PC-3 (cell line): Measurements from ENCODE around the gene TESK2. TPM values are rescaled to one million over a fixed set of nuclear protein-coding genes. Genes with fewer than 3 reads are reported as not detected.
A peak's percentile ranks its signal among the peaks of the same experiment; 100 is the strongest.

ENCODE experiments used
- ATAC-seq: fragments of 200-7000 bp; cut with Tn5 transposase; 2 replicates; pipeline ENCODE4 v1.9.1; 2020; ENCODE audit warnings: mild to moderate bottlenecking, moderate library complexity
- BruUV-seq: library from RNA; stranded (reverse); fragments of 400-500 nt; replicated peaks from 2 replicates; lab custom pipeline; 2021; lab: Mats Ljungman, UMichigan
- CTCF ChIA-PET: fragments of 300-600 bp; sonication (Branson Sonifier 250); formaldehyde crosslinking; loops from one replicate; lab custom pipeline; 2022; ENCODE audit warnings: antibody characterized with exemption; lab: Charles Lee
- POLR2A ChIA-PET: fragments of 300-600 bp; sonication (Branson Sonifier 250); formaldehyde crosslinking; loops from one replicate; lab custom pipeline; 2022; ENCODE audit warnings: antibody characterized with exemption; ENCODE audit not compliant: unreplicated experiment; lab: Charles Lee
- DNase-seq: peaks from one replicate; pipeline ENCODE4 v3.0.0-alpha.2; 2015
- H2AFZ ChIP-seq: fragments of 300-600 bp; sonication (generic); 2 replicates; pipeline ENCODE4 v1.6.0; 2016; ENCODE audit warnings: antibody characterized with exemption, low read length
- H3F3A ChIP-seq: fragments of 300-600 bp; sonication (generic); one replicate; pipeline ENCODE4 v1.6.0; 2017; ENCODE audit warnings: antibody characterized with exemption, low read length, control low read depth, mild to moderate bottlenecking; ENCODE audit not compliant: unreplicated experiment
- H3K27ac ChIP-seq: fragments of 300-600 bp; sonication (generic); 2 replicates; pipeline ENCODE4 v1.5.1; 2016; ENCODE audit warnings: mild to moderate bottlenecking, low read length
- H3K27me3 ChIP-seq: fragments of 300-600 bp; sonication (generic); 2 replicates; pipeline ENCODE4 v1.6.1; 2016; ENCODE audit warnings: low read length, mixed read lengths
- H3K36me3 ChIP-seq: fragments of 300-600 bp; sonication (generic); 2 replicates; pipeline ENCODE4 v1.6.1; 2016; ENCODE audit warnings: low read depth, mixed run types, low read length, mixed read lengths
- H3K4me1 ChIP-seq: fragments of 300-600 bp; sonication (generic); 2 replicates; pipeline ENCODE4 v1.5.1; 2016; ENCODE audit warnings: low read length; ENCODE audit not compliant: insufficient read depth
- H3K4me2 ChIP-seq: fragments of 300-600 bp; sonication (generic); 2 replicates; pipeline ENCODE4 v1.6.0; 2016; ENCODE audit warnings: low read length
- H3K4me3 ChIP-seq: fragments of 300-600 bp; sonication (generic); 2 replicates; pipeline ENCODE4 v1.5.1; 2016; ENCODE audit warnings: mild to moderate bottlenecking, low read length, mixed read lengths
- H3K79me2 ChIP-seq: fragments of 300-600 bp; sonication (generic); 2 replicates; pipeline ENCODE4 v1.6.1; 2017; ENCODE audit warnings: low read length, mixed read lengths
- H3K9ac ChIP-seq: fragments of 300-600 bp; sonication (generic); 2 replicates; pipeline ENCODE4 v1.6.0; 2016; ENCODE audit warnings: mild to moderate bottlenecking, low read length
- H3K9me2 ChIP-seq: fragments of 300-600 bp; sonication (generic); replicated peaks from 2 replicates; pipeline ENCODE4 v1.6.1; 2016; ENCODE audit warnings: mixed run types, low read length, mixed read lengths
- H3K9me3 ChIP-seq: fragments of 300-600 bp; sonication (generic); 2 replicates; pipeline ENCODE4 v1.6.1; 2016; ENCODE audit warnings: low read length, mixed read lengths
- H4K20me1 ChIP-seq: fragments of 300-600 bp; sonication (generic); 2 replicates; pipeline ENCODE4 v1.6.1; 2016; ENCODE audit warnings: low read length, mixed read lengths
- EZH2 ChIP-seq: fragments of 300-600 bp; sonication (generic); IDR thresholded peaks from one replicate; pipeline ENCODE4 v1.6.1; 2017; ENCODE audit warnings: antibody characterized with exemption, mild to moderate bottlenecking, low read length; ENCODE audit not compliant: unreplicated experiment
- EZH2phosphoT487 ChIP-seq: fragments of 300-600 bp; sonication (generic); IDR thresholded peaks from 2 replicates; pipeline ENCODE4 v1.6.1; 2018; ENCODE audit warnings: mild to moderate bottlenecking, antibody characterized with exemption, low read length, borderline replicate concordance
- intact Hi-C: fragments of 100-400 bp; cut with micrococcal nuclease; formaldehyde crosslinking; loops from 2 replicates; pipeline ENCODE4 v1.9.0; 2023
- total RNA-seq: library from RNA; depleted of rRNA; stranded (reverse); fragments of >200 nt; gene quantifications from 2 replicates; pipeline ENCODE4 v1.2.3, GENCODE V29; 2014
- TF ChIP-seq, protein P1 (sequence below): fragments of 300-600 bp; sonication (generic); conservative IDR thresholded peaks from 2 replicates; pipeline ENCODE4 v1.5.1; 2017; ENCODE audit warnings: antibody characterized with exemption, low read depth, mild to moderate bottlenecking, low read length

The TESK2 gene
- total RNA-seq, 1 experiment from 2014 or later, result 6.0 TPM

DNA sequence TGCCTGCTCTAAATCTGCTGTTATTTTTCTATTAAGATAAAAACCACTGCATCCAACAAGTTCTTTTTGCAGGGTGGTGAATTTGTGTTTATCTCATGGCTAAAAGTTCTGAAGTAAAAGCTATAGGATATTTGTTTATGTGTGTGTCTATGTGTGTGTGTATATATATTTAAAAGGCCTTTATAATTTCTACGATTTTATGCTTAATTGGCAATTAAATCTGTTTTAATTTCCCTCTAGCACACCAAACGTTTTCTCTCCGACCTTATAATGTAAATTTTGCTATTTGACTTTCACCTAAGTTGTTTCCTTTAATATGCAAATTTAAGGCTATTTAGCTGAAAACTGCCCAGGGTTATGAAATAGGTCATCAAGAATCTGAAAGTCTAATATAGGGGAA is 184.1 kb downstream of the TESK2 start:
- no peak for TF ChIP-seq EZH2phosphoT487
- TF ChIP-seq EZH2, result no peak
- TF ChIP-seq, protein P1, sequence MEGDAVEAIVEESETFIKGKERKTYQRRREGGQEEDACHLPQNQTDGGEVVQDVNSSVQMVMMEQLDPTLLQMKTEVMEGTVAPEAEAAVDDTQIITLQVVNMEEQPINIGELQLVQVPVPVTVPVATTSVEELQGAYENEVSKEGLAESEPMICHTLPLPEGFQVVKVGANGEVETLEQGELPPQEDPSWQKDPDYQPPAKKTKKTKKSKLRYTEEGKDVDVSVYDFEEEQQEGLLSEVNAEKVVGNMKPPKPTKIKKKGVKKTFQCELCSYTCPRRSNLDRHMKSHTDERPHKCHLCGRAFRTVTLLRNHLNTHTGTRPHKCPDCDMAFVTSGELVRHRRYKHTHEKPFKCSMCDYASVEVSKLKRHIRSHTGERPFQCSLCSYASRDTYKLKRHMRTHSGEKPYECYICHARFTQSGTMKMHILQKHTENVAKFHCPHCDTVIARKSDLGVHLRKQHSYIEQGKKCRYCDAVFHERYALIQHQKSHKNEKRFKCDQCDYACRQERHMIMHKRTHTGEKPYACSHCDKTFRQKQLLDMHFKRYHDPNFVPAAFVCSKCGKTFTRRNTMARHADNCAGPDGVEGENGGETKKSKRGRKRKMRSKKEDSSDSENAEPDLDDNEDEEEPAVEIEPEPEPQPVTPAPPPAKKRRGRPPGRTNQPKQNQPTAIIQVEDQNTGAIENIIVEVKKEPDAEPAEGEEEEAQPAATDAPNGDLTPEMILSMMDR, result no peak
- intact Hi-C loops, result no loop called here
- Histone ChIP-seq H4K20me1 (no peaks in the 10 kb centered on the region), H3K4me2 (peak overlapping the region; percentile 6; the same call in 1 of the 2 replicates), H2AFZ (peak overlapping the region; percentile 53), H3K4me1 (peaks cover 22% of the 10 kb centered on the region), H3K9me2 (no peaks in the 10 kb centered on the region), H3K27me3 (no peaks in the 10 kb centered on the region), H3K9ac (no peak overlapping the region), H3K79me2 (0 out of 2 replicates have a peak, but pooled peaks cover 5% of the 10 kb centered on the region), H3K36me3 (no peaks in the 10 kb centered on the region), H3K4me3 (no peak overlapping the region), H3K27ac (no peak overlapping the region), H3F3A (peaks cover 7% of the 10 kb centered on the region), H3K9me3 (no peaks in the 10 kb centered on the region)
- no TSS peak for BruUV-seq
- ATAC-seq (no peak), DNase-seq (no peak)
- ChIA-PET CTCF (no interaction called here), POLR2A (no interaction called here)

DNA sequence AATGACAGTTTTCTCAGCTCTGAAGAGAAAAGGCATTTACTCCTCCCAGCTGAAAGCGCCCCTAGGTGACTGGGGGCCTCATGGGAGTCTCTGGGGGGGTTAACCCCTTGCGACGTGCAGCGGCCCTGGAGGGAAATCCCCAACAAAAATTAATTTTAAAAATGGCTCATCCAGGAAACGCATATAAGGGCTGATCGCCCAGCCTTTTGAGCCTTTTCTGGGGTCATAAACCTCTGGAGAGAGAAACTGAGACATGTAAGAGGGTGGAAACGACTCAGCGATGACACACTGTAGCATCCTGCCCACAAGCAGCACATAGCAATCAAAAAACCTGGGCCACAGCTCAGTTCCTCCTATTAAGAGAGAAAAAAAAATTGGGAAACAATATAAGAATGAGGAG is 184.6 kb downstream of the TESK2 start:
- BruUV-seq, result no TSS peak
- DNase-seq (peak; percentile 36), ATAC-seq (no peak)
- no peak overlapping the region for H3K4me3 ChIP-seq
- peak overlapping the region; percentile 6; the same call in 1 of the 2 replicates for H3K4me2 ChIP-seq
- H3K36me3 ChIP-seq, result no peaks in the 10 kb centered on the region
- H3F3A ChIP-seq, result peaks cover 7% of the 10 kb centered on the region
- ChIA-PET POLR2A (no interaction called here), CTCF (no interaction called here)
- no peaks in the 10 kb centered on the region for H4K20me1 ChIP-seq
- H3K9me3 ChIP-seq, result no peaks in the 10 kb centered on the region
- peak overlapping the region; percentile 53 for H2AFZ ChIP-seq
- no peak overlapping the region for H3K27ac ChIP-seq
- TF ChIP-seq EZH2, result no peak
- no peak for TF ChIP-seq EZH2phosphoT487
- TF ChIP-seq, protein P1, result no peak
- H3K79me2 ChIP-seq, result 0 out of 2 replicates have a peak, but pooled peaks cover 5% of the 10 kb centered on the region
- H3K9ac ChIP-seq, result no peak overlapping the region
- no peaks in the 10 kb centered on the region for H3K27me3 ChIP-seq
- intact Hi-C loops, result no loop called here
- no peaks in the 10 kb centered on the region for H3K9me2 ChIP-seq
- peaks cover 22% of the 10 kb centered on the region for H3K4me1 ChIP-seq

DNA sequence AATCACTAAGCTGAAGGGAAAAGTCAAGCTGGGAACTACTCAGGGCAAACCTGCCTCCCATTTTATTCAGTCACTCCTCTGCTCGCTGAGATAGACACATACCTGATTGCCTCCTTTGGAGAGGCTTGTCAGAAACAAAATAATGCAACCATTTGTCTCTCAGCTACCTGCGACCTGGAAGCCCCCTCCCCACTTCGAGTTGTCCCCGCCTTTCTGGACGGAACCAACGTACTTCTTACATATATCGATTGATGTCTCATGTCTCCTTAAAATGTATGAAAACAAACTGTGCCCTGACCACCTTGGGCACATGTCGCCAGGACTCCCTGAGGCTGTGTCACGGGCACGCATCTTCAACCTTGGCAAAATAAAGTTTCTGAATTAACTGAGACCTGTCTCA is 185.7 kb downstream of the TESK2 start:
- Histone ChIP-seq H3K4me1 (peaks cover 22% of the 10 kb centered on the region), H3K9me3 (no peaks in the 10 kb centered on the region), H3K27ac (no peak overlapping the region), H3K9ac (no peak overlapping the region), H3F3A (peaks cover 7% of the 10 kb centered on the region), H3K36me3 (no peaks in the 10 kb centered on the region), H2AFZ (no peak overlapping the region), H3K27me3 (no peaks in the 10 kb centered on the region), H3K4me3 (no peak overlapping the region), H3K79me2 (0 out of 2 replicates have a peak, but pooled peaks cover 5% of the 10 kb centered on the region), H3K4me2 (no peak overlapping the region), H4K20me1 (no peaks in the 10 kb centered on the region), H3K9me2 (no peaks in the 10 kb centered on the region)
- DNase-seq, result no peak
- ATAC-seq, result no peak
- ChIA-PET POLR2A (no interaction called here), CTCF (no interaction called here)
- TF ChIP-seq EZH2, result no peak
- TF ChIP-seq EZH2phosphoT487, result no peak
- TF ChIP-seq, protein P1, result no peak
- no TSS peak for BruUV-seq
- intact Hi-C loops, result no loop called here
